GM21526 (cell line): ENCODE results near the gene GRIN2A.
A peak's percentile ranks its signal among the peaks of the same experiment; 100 is the strongest.

Experiments
- ATAC-seq: cut with Tn5 transposase; IDR thresholded peaks from one replicate; pipeline ENCODE4 v1.9.1; 2021; ENCODE audit warnings: moderate library complexity; ENCODE audit not compliant: unreplicated experiment, low FRiP score

Gene GRIN2A

DNA sequence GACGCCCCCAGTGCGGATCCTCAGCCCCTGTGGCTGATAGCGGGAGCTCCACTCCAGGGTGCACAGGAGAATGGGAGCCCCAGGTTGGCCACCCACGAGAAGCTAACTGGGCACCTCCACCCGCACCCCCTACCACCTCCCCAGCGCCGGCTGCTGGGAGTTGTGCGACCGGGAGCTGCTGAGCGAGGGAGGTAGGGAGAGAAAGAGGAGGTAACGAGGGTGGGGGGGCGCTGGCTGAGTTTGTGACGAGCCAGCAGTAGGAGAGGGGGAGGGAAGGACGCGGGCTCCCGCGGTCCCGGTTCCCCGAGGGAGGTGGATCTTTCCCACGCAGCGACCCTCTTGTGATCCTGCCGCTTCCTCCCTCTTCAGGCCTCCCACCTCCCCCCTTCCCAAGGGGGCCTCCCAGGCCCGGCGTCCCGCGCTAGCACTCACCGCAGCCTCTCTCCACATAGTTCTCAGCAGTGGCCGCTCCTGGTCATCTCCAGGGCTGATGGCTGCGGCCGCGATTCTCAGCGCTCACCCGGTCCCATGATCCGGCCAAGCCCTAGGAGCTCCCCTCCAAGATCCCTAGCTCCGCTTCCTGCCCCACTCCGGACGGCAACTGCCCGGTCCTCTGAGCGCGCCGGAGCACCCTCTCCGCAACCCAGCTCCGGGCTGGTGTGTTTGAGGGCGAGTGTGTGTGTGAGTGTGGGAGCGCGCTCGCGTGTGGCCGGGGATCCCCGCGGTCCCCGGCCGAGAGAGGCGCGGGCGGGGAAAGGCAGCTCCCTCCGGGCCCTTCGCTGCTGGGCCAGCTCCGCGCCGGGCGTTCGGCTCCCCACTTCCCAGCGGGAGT is at the start of gene GRIN2A:
TSS of gene GRIN2A (minus strand) at position 207 of the 832 bp plus-strand sequence. CDS start 2,017 bp downstream, outside the sequence.
- ATAC-seq = no peak

DNA sequence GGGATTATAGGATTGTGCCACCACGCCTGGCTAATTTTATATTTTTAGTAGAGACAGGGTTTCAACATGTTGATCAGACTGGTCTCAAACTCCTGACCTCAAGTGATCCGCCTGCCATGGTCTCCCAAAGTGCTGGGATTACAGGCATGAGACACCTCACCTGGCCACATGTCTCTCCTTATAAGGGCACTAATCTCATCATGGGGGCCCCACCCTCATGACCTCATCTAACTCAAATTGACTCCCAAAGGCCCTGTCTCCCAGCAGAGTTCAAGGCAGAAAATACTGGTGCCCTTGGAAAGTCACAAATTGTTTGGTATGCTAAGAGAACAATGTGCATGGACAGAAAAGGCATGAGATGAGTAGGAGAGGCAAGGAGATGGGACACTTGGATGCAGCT is 49.3 kb upstream of the GRIN2A start:
- no peak for ATAC-seq

DNA sequence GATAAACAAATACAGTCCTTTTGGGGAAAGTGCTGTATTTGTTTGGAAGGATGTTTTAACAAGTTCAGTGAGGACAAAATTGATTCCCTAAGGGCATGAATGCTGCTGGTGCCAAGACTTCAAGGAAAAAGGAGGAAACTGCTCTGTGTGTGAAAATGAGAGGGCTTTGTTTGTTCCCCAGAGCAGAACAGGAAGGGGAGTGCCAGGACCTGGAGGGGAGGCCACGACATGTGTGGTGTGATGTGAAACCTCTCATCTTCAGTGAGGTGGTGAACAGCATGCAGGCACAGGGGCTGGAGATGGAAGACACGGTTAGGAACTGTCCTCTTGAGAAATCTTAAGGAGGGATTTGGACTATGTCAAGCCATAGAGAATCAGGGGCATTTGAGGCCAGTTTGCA is 46.6 kb upstream of the GRIN2A start:
- ATAC-seq = no peak

DNA sequence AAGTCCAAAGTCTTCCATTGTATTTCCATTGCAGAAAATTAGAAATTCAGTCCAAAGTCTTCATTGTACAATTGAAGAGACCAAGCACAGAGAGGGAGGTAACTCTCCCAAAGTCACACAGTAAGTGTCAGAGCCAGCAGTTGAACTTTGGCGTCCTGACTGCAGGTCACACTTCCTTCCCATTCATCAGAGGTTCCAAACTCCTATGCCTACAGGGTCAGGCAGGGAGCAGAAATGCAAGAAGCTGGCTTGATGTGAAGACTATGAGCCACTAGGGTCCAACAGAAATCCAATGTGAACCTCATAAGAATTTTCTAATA is 44.7 kb upstream of the GRIN2A start:
- no peak for ATAC-seq

DNA sequence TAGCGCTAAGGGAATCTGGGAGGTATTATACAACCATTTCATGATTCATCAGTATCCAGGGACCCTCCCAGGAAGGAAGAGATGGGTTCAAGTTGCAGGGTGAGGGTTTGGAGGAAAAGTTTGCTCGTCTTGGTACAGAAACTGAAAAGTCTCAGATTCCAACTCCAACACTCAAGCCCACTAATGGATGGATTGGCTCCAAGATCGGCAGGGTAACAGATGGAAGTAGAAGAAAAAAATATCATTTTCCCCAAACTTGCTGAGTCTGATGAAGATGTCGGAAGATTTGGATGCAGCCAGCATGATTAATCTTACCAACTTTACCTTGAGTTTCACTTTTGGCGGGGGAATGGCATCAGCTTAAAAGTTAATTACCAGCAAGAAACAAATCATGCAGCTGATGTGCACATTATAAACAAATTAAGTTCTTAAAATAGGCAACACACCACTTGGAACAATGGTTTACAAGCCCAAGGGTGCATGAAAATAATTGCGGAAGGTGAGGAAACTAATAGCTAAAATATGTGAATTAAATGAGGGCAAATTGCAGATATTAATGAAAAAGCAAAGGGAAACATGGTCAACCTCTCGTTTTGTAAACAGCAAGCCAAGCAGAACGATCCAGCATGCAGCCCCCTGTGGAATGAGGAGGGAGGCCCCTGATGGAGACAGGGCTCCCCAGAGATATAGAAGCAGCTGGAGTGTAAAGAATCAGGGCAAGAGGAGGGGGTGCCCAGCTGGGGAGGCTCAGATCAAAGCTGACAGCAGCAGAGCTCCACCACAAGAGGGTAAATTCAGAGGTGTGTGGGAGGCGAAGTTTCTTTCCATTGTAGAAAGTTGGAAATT is 44.1 kb upstream of the GRIN2A start:
- no peak for ATAC-seq

DNA sequence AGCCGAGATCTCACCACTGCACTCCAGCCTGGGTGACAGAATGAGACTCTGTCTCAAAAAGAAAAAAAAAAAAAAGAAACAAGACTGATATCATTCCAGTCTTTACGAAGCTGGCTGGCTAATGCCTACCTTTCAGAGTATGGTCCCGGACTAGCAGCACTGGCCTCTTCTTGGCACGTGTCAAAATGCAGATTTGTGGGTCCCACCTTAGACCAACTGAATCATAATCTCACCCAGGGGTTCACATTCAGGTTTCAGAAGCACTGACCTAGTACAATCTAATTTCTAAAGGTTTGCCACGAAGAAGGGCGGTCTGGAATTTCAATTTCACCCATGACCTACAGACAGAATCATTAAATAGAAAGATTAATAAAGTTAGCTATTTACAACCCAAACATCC is 43.4 kb upstream of the GRIN2A start:
- no peak for ATAC-seq

DNA sequence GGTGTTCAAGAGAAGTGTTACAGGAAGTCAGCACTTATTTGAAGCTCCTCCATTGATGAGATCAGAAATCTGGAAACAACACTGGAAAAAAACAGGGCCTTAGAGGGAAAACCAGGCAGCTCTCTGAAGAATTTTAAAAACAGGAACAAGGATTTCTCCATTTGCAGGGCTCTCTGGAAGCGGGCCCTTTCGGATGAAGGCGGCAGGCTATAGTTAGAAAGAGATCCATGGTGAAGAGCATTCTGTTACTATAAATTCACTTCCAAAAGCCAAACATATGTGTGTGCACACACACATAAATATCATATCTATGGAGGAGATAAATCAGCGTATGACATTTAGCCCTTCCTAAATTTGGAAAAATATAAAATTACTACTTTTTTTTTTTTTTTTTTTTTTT is 42.6 kb upstream of the GRIN2A start:
- ATAC-seq = no peak

DNA sequence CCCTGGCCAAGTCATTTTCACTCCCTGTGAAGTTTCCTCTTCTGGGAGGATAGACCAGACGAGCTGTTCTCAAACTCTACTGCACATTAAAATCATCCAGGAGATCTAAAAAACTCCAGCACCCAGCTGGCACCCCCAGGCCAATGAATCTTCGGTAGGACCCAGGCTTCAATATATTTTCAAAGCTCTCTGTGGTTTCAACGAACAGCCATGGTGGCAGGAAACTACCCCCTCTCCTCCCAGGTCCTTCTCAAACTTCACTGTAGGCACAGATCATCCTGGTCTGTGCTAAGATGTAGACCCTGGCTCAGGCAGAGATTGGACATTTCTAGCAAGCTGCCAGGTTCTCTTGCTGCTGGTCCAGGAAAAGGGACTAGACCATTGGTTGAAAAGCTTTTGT is 38.7 kb upstream of the GRIN2A start:
- ATAC-seq = no peak

DNA sequence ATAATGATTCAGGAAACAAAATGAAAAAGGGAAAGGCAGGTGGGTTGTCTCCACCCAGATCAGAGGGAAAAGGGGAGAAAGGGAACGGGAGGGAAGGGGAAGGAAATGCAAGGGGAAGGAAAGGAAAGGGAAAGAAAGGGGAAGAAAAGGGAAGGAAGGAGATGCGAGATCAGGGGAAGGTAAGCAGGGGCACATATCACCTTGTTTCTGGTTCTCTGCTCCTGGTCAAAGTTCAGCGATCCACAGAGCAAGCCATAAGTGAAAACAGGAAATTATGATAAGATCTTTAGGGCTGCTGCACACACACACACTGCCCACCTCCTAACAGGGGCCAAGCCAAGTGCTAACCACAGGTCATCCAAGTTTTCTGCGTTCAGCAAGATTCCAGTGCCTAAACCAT is 37.5 kb upstream of the GRIN2A start:
- ATAC-seq = no peak

DNA sequence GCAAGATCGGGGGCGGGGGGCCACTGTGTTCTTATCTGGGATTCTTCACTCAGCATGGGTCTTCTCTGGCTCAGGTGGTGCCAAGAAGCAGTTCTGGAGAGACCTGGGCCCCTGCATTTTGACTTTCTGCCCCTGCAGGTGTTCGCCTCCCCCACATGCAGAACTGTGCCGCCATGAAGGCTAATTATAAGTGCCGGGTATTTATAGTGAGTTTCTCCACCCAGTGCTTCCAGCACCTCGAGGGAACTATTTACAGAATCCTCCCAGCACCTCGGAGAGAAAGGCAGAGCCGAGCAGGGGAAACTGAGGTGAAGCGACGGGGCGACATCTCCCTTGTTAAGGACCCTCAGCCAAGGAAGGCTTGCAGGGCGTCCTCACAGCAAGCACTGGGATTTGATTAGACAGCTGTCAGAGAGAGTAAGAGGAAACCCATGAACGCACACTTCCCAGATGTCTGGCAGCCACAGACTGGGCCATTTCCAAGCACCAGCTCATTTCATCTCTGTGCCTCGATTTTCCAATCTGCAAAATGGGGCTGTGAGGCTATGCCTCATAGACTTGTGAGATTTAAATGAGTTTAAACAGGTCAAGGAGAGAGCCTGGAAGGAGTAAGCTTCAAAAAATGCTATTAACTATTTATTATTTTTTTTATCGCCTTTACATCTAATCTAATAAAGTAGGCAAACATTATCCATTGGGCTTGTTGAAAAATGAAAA is 36.4 kb upstream of the GRIN2A start:
- ATAC-seq = no peak

DNA sequence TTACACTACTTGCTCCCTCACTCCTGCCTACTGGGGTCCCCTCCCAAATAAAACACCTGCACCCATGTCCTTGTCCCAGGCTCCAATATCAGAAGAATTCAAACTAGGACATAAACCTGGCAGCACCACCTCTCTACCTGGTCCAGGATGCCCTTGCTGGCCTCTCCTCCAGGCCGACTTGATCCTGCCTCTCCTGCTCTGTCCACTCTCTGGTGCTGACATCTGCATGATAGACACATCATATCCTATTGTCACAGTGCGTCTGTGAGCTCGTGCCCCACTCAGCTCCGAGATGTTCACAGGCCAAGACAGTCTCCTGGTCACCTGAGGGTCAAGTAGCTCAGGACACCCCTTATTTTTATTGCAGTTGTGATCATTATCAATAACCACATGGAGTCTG is 31.5 kb upstream of the GRIN2A start:
- no peak for ATAC-seq

DNA sequence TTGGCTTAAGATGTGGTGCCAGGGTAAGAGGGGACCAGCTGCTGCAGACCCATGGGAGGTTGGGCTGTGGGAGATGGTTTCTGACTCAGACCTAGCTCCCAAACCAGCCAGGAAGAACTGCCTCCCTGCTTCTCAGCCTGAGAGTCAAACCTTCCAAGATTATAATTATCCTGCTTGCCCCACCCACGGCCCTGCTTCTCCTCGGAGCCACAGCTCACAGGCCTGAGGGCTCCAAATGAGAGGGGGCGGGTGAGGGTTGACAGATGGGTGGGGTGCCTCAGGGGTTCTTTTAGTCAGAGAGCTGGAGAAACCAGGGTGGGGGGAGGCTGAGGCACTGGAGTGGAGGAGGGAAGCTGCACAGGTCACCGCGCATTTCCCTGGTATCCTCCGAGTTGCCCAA is 28.7 kb upstream of the GRIN2A start:
- no peak for ATAC-seq

DNA sequence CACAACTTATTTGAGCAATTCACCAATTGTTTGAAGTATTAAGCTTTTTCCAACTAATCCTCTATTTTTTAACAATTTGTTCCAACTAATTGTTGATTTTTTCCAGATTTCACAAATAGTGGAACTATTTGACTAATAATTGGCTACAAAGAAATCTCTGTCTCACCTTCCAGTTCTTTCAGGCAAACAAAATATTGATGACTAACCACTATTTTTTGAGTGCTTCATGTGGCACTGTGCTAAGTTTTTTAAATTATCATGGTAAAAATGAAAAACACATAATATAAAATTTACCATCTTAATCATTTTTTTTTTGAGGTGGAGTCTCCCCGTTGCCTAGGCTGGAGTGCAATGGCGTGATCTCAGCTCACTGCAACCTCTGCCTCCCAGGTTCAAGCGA is 24.6 kb upstream of the GRIN2A start:
- no peak for ATAC-seq

DNA sequence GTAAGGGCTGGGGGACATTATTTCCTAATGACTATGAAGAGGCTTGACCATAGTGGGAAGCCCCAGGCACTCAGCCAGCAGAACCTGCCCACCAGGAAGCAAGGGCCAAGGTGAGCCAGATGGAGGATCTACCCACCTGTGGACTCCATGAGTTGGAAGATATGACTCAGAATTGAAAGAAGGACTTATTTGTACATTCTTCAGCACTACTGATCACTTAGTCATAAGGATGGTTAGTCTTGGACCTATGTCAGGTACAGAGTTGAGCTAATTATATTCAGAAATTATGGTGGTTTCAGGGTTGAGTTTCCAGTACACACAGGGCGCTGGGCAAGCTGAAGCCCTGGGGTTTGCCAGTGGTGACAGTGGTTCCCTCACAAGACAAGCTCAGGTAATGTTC is 24.0 kb upstream of the GRIN2A start:
- ATAC-seq = peak; percentile 69

DNA sequence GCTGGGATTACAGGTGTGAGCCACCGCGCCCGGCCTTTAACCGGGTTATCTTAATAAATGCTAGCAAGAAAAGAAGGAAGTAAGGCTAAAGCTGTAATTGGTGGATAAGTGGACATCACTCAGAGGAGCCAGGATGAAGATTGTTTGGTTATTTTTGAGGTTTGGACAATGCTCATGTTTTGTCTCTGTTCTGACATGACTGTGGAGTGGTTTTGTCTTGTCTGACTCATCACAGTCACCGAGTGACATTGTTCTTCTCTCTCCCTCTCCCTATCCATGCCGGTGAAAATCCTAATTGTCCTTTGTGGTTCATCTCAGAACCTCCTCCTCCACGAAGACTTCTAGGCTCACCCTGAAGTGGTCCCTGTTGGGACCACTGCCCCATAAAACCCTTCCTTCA is 23.5 kb upstream of the GRIN2A start:
- ATAC-seq = no peak

DNA sequence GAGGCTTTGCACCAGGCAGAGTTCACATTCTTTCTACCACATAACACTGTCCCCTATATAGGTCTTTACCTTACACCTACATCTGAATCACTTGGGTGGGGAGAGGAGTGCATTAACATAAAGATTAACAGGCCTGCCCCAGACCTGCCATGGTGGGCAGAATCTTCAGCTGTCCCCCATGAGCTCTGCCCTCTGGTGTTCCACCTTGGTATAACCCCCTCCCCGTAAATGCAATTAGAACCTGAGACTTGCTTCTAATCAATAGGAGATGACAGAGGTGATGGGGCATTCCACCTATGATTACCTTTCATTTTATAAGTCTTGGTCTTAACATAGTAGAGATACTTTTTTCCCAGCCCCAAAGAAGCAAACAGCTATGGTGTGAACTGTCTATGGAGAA is 20.4 kb upstream of the GRIN2A start:
- no peak for ATAC-seq

DNA sequence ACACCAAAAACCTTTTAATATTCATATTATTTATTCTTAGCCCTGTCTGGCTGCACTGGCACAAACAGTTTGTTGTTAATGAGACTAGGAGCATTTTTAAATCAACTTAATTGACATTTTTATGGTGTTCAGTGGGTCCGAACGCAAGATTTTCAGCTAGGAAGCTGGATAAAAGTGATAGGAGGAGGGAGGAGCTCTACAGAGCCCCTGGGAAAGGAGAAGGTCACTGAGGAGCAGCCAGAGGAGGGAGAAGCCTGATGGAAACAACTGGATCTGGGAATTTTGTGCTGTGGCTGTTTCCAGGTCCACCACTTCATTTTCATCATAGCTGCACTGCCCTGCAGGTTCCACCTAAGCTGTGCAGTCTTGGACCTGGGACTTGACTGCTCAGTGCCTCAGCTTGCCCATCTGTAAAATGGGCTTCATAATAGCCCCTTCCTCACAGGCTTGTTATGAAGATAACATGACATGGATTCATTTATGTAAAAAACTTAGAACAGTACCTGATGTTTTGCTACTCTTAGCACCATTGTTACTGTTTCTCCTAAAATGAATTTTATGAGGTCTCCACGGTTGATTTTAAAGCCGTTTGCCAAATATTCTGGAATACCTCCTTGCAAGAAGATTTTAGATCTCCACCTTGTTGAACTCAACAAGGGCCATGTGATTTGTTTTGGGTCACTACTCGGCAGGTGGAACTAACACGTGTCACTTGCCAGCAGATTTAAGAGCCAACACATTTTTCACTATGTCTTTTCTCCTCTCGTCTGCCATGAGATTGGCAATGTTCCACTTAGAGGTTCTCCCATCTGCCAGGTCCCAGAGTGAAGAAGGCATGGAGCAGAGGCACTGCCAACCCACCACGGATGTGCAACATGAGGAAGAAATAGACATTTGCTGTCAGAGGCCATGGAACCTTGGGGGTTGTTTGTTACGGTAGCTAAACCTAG is 18.7 kb upstream of the GRIN2A start:
- no peak for ATAC-seq

DNA sequence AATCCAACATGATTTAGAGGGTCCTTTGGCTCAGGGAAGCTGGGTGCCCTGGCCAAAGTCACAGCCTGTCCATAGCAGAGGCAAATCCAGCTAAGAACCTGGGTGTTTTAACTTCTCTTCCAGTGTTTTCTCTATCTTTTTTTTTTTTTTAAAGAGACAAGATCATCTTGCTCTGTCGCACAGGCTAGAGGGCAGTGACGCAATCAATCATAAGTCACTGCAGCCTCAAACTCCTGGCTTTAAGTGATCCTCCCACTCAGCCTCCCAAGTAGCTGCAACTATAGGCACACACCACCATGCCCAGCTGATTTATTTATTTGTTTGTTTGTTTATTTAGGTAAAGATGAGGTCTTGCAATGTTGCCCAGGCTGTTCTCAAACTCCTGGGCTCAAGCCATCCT is 14.8 kb upstream of the GRIN2A start:
- no peak for ATAC-seq

DNA sequence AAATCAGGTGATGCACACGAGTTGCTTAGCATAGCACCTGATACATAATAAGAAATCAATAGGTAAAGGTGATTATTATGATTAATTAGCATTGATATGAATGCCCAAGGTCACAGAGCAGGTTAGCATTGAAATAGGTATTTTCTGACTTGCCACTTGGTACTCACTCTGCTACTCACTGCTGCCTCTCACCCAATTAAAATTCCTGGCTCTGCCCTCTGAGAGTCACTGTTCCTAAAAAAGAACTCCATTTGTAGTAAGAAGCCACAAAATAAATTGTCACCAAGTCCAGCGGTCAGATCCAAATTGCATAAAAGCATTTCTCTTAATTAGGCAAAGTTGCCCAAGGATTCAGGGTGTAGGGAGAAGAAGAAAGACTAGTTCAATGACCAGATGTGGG is 8.9 kb upstream of the GRIN2A start:
- no peak for ATAC-seq

DNA sequence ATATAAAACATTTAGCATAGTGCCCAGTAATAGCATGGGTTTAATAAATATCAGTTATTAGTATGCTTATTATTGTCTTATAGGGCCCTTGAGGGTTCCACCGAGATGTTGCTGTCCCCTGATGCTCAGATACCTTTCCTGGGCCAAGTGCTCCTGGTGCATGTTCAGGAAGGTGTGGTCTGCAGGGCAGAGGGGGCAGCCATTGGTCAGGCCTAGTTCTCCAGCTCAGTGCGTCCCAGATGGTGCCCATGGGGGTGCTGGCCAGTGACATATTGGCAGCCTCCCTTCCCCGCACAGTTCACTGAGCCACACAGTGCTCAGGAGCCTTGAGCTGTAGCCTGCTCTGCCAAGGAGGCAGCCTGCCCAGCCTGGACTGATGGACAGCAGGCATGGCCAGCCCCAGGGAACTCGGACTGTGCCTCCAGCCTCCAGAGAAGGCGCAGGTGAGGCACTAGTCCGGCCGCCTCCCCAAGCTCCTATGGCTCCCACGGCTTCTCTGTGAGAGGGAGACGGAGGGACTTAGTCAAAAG is 7.7 kb upstream of the GRIN2A start:
- no peak for ATAC-seq
